ENCODE results near the gene NR1H2. TPM values are rescaled to one million over a fixed set of nuclear protein-coding genes. Genes with fewer than 3 reads are reported as not detected.
A peak's percentile ranks its signal among the peaks of the same experiment; 100 is the strongest.

The NR1H2 gene
- total RNA-seq (10 to 100 TPM; 52.5 to 96.4 TPM), polyA plus RNA-seq (100 to 1,000 TPM; 103 to 114 TPM)
- long read RNA-seq, donor 1, transcript NR1H2-201 (10 exons, 1,998 nt) = major isoform, 22 of 59 reads
- long read RNA-seq, donor 1, partial matches to known transcripts = 11 of 59 reads
- long read RNA-seq, donor 1, other reads (novel, unspliced or antisense) = 25 of 59 reads
- long read RNA-seq, donor 2, partial matches to known transcripts = 16 of 48 reads
- long read RNA-seq, donor 2, other reads (novel, unspliced or antisense) = 29 of 48 reads
- long read RNA-seq, donor 3, transcript NR1H2-201 (10 exons, 1,998 nt) = major isoform, 8 of 43 reads
- long read RNA-seq, donor 3, partial matches to known transcripts = 0 of 43 reads
- long read RNA-seq, donor 3, other reads (novel, unspliced or antisense) = 34 of 43 reads
- long read RNA-seq, donor 4, partial matches to known transcripts = 0 of 3 reads
- long read RNA-seq, donor 4, other reads (novel, unspliced or antisense) = 0 of 3 reads
- long read RNA-seq, donor 5, transcript NR1H2-201 (10 exons, 1,998 nt) = major isoform, 11 of 11 reads
- long read RNA-seq, donor 5, partial matches to known transcripts = 0 of 11 reads
- long read RNA-seq, donor 5, other reads (novel, unspliced or antisense) = 0 of 11 reads

- TF ChIP-seq, protein P1, sequence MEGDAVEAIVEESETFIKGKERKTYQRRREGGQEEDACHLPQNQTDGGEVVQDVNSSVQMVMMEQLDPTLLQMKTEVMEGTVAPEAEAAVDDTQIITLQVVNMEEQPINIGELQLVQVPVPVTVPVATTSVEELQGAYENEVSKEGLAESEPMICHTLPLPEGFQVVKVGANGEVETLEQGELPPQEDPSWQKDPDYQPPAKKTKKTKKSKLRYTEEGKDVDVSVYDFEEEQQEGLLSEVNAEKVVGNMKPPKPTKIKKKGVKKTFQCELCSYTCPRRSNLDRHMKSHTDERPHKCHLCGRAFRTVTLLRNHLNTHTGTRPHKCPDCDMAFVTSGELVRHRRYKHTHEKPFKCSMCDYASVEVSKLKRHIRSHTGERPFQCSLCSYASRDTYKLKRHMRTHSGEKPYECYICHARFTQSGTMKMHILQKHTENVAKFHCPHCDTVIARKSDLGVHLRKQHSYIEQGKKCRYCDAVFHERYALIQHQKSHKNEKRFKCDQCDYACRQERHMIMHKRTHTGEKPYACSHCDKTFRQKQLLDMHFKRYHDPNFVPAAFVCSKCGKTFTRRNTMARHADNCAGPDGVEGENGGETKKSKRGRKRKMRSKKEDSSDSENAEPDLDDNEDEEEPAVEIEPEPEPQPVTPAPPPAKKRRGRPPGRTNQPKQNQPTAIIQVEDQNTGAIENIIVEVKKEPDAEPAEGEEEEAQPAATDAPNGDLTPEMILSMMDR (IDR thresholded peaks at IDR 0.05; ENCODE audit: control extremely low read depth, extremely low read depth) = no peak
- Histone ChIP-seq H3K4me3 (peak within 1 kb of the TSS; percentile 80), H3K27ac (ENCODE audit: low read depth in 1 of 2, low read length in 1 of 2) (peak within 1 kb of the TSS; percentile 98), H3K9ac (ENCODE audit: insufficient read depth in 1 of 2, low read length in 2 of 2) (peak within 1 kb of the TSS; percentile 77 to 89), H3K27me3 (ENCODE audit: control insufficient read depth in 3 of 3, insufficient read depth in 3 of 3, low read length in 2 of 3) (no peaks in the 10 kb centered on the region), H3K9me3 (ENCODE audit: control insufficient read depth in 4 of 4, insufficient read depth in 3 of 4, low read length in 3 of 4) (no peaks in the 10 kb centered on the region), H3K36me3 (ENCODE audit: control insufficient read depth in 4 of 4, insufficient read depth in 4 of 4, low read length in 4 of 4) (peaks cover 3 to 37% (median 16%) of the 10 kb centered on the region in 4 donors), H3K4me1 (ENCODE audit: control insufficient read depth in 5 of 5, insufficient read depth in 5 of 5, low read length in 5 of 5) (peaks cover 0 to 22% (median 2%) of the 10 kb centered on the region in 5 donors)
- peak; percentile 91 for ATAC-seq (ENCODE audit: insufficient read depth, low FRiP score)
- peak; percentile 96 to 99 (median 98) for DNase-seq
- WGBS, 2 donors = 2% methylated on average over 61 to 67 of the region's 67 CpGs
These were observed at the start of gene NR1H2 for GRCh38 chr19:50376166-50377050. Gene NR1H2 (plus strand): TSS chr19:50376457. CDS start chr19:50377606, 1,149 bp downstream.

DNA sequence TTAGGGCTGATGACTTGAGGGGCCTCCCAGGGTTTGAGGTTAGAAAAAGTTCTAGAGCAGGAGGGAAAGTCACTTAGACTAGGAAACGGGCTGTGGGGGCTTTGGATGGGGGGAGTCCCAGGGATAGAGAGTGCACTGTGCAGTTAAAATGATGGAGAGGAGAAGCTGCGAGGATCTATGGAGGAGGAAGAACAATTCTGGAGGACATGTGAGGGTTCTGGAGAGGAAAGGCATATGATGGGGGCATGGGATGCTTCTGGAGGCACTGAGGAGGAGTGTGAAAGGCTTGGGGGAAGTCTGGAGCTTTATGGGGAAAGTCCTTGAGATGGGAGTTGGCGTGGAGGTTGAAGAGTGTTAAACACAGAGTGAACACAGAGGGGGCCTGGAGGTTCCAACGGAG lies 49.2 kb upstream of the NR1H2 start:
- H3K9me3 ChIP-seq (ENCODE audit: control insufficient read depth in 4 of 4, insufficient read depth in 3 of 4, low read length in 3 of 4) = peaks cover 0 to 2% (median 0%) of the 10 kb centered on the region in 4 donors
- TF ChIP-seq, protein P1 (IDR thresholded peaks at IDR 0.05; ENCODE audit: control extremely low read depth, extremely low read depth) = no peak
- H3K27me3 ChIP-seq (ENCODE audit: control insufficient read depth in 3 of 3, insufficient read depth in 3 of 3, low read length in 2 of 3) = peaks cover 0 to 24% (median 17%) of the 10 kb centered on the region in 3 donors
- H3K4me3 ChIP-seq = no peak overlapping the region
- DNase-seq (no peak), ATAC-seq (ENCODE audit: insufficient read depth, low FRiP score) (no peak)
- no peaks in the 10 kb centered on the region for H3K36me3 ChIP-seq (ENCODE audit: control insufficient read depth in 4 of 4, insufficient read depth in 4 of 4, low read length in 4 of 4)
- H3K4me1 ChIP-seq (ENCODE audit: control insufficient read depth in 5 of 5, insufficient read depth in 5 of 5, low read length in 5 of 5) = peaks cover 0 to 36% (median 8%) of the 10 kb centered on the region in 5 donors
- H3K27ac ChIP-seq (ENCODE audit: low read depth in 1 of 2, low read length in 1 of 2) = no peak overlapping the region
- no peak overlapping the region for H3K9ac ChIP-seq (ENCODE audit: insufficient read depth in 1 of 2, low read length in 2 of 2)
- 45 to 47% methylated on average over 3 to 4 of the region's 4 CpGs for WGBS, 2 donors

- TF ChIP-seq, protein P1 (IDR thresholded peaks at IDR 0.05; ENCODE audit: control extremely low read depth, extremely low read depth) = no peak
- DNase-seq = no peak
- H3K27me3 ChIP-seq (ENCODE audit: control insufficient read depth in 3 of 3, insufficient read depth in 3 of 3, low read length in 2 of 3) = peaks cover 0 to 28% (median 17%) of the 10 kb centered on the region in 3 donors
- H3K4me3 ChIP-seq = no peak overlapping the region
- H3K27ac ChIP-seq (ENCODE audit: low read depth in 1 of 2, low read length in 1 of 2) = no peak overlapping the region
- H3K9me3 ChIP-seq (ENCODE audit: control insufficient read depth in 4 of 4, insufficient read depth in 3 of 4, low read length in 3 of 4) = peaks cover 0 to 2% (median 0%) of the 10 kb centered on the region in 4 donors
- no peak overlapping the region for H3K9ac ChIP-seq (ENCODE audit: insufficient read depth in 1 of 2, low read length in 2 of 2)
- ATAC-seq (ENCODE audit: insufficient read depth, low FRiP score) = no peak
- H3K4me1 ChIP-seq (ENCODE audit: control insufficient read depth in 5 of 5, insufficient read depth in 5 of 5, low read length in 5 of 5) = peaks cover 0 to 43% (median 14%) of the 10 kb centered on the region in 5 donors
- 16 to 22% methylated on average over 20 of the region's 20 CpGs for WGBS, 2 donors
- no peaks in the 10 kb centered on the region for H3K36me3 ChIP-seq (ENCODE audit: control insufficient read depth in 4 of 4, insufficient read depth in 4 of 4, low read length in 4 of 4)
These were observed 48.6 kb upstream of the NR1H2 start for GRCh38 chr19:50327461-50328223.

Measured in lung (tissue), 16 donors.